Subcutaneous abdominal adipose tissue (tissue), 5 donors: ENCODE measurements around the gene ATP8B2.
"Not testable (repeated sequence)": the region's sequence is repeated elsewhere in the genome, so short reads cannot be mapped to it uniquely, and the experiment has no call there.

Experiments used
- H3K27ac ChIP-seq: one replicate; pipeline ENCODE4 v1.7.0; 2013; ENCODE audit warnings: low read depth, mild to moderate bottlenecking, inconsistent platforms, low read length, moderate library complexity
- H3K27me3 ChIP-seq, 5 donors: one replicate each; pipeline ENCODE4 v1.7.0; 2013; ENCODE audit warnings: low read length in 5 of 5, inconsistent platforms in 1 of 5; ENCODE audit not compliant: control insufficient read depth in 5 of 5, insufficient read depth in 4 of 5
- H3K36me3 ChIP-seq, 5 donors: one replicate each; pipeline ENCODE4 v1.7.0; 2013; ENCODE audit warnings: low read length in 5 of 5; ENCODE audit not compliant: control insufficient read depth in 5 of 5, insufficient read depth in 5 of 5
- H3K4me1 ChIP-seq, 5 donors: one replicate each; pipeline ENCODE4 v1.7.0; 2013; ENCODE audit warnings: low read length in 5 of 5, mild to moderate bottlenecking in 3 of 5, moderate library complexity in 1 of 5; ENCODE audit not compliant: control insufficient read depth in 5 of 5, insufficient read depth in 5 of 5
- H3K4me3 ChIP-seq, 5 donors: one replicate each; pipeline ENCODE4 v1.7.0; 2013; ENCODE audit warnings: low read length in 5 of 5, low read depth in 1 of 5
- H3K9ac ChIP-seq, 5 donors: one replicate each; pipeline ENCODE4 v1.7.0; 2013; ENCODE audit warnings: low read length in 5 of 5, mild to moderate bottlenecking in 4 of 5, moderate library complexity in 3 of 5
- H3K9me3 ChIP-seq, 5 donors: one replicate each; pipeline ENCODE4 v1.7.0; 2013; ENCODE audit warnings: low read length in 5 of 5; ENCODE audit not compliant: control insufficient read depth in 5 of 5
- donor health status: healthy.
- donor health status: healthy.
- donor health status: healthy.
- donor health status: healthy.
- donor health status: healthy.

Gene ATP8B2

DNA sequence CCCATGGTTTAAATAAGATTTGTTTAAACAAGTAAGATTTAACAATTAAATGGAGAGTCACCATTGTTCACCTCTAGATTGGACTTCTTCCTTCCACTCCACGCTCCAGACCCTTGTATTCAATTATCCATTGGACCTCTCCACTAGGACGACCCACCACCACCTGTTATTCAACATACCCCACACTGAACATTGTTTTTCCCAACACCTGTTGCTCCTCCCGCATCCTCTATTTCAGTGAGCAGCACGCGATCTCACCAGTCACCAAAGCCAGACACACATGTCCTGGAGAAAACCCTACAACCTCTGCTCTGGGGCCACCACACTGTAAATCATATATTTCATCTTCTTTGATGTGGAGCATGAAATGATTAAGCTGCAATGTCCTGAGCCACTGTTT lies 28.6 kb downstream of the ATP8B2 start:
- H3K4me1 ChIP-seq: peaks cover 0 to 27% (median 21%) of the 10 kb centered on the region in 5 donors
- H3K27me3 ChIP-seq: no peaks in the 10 kb centered on the region
- H3K27ac ChIP-seq: no peak overlapping the region
- no peak overlapping the region for H3K9ac ChIP-seq
- H3K36me3 ChIP-seq: peaks cover 0 to 8% (median 8%) of the 10 kb centered on the region in 5 donors
- H3K4me3 ChIP-seq: no peak overlapping the region
- H3K9me3 ChIP-seq: no peaks in the 10 kb centered on the region

DNA sequence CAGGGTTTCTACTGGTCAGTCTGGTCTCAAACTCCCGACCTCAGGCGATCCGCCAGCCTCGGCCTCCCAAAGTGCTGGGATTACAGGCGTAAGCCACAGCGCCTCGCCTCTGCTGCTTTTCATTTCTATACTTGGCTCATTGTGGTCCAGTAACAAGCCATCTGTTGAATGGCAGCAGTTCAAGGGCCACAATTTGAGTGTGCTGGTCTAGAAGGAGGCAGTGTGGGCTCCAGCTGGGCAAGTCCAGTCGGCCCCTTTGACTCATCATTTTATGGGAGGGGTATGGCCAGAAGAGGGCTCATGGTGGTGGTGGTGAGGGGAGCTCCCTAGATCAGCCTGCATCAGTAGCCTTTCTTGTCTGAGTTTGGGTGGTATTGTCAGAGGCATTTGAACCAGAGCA lies 33.2 kb downstream of the ATP8B2 start:
- Histone ChIP-seq H3K36me3 (no peaks in the 10 kb centered on the region), H3K4me1 (peaks cover 0 to 6% (median 5%) of the 10 kb centered on the region in 5 donors), H3K27me3 (no peaks in the 10 kb centered on the region), H3K27ac (no peak overlapping the region), H3K9me3 (no peaks in the 10 kb centered on the region), H3K4me3 (no peak overlapping the region), H3K9ac (no peak overlapping the region)

DNA sequence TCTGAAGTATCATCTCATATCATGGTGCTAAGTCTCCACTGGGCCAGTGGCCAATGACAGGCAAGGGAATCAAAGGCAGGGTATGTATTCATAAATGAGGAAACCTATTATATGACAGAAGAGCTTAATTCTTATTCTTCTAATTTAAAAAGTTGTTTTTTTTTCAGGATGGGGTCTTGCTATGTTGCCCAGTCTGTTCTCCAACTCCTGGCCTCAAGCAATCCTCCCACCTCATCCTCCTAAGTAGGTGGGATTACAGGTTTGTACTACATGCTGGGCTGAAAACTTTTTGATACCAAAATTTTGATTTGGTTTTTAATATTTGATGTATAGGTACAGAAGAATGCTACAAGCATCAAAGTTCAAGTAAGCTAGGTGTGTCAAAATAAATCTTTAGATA lies 35.0 kb downstream of the ATP8B2 start:
- Histone ChIP-seq H3K9ac (no peak overlapping the region), H3K36me3 (no peaks in the 10 kb centered on the region), H3K4me1 (no peaks in the 10 kb centered on the region), H3K27me3 (no peaks in the 10 kb centered on the region), H3K27ac (no peak overlapping the region), H3K4me3 (no peak overlapping the region), H3K9me3 (no peaks in the 10 kb centered on the region)

DNA sequence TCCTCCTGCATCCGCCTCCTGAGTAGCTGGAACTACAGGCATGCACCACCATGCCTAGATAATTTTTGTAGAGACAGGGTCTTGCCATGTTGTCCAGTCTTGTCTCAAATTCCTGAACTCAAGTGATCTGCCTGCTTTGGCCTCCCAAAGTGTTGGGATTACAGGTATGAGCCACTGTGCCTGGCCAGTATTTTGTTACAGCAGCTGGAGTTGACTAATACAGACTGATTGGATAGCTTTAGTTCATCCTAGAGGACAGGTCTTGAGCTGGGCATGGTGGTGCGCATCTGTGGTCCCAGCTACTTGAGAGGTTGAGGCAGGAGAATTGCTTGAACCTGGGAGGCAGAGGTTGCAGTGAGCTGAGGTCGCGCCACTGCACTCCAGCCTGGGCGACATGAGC lies 35.6 kb downstream of the ATP8B2 start:
- not testable (repeated sequence) for H3K36me3 ChIP-seq, H3K4me1 ChIP-seq, H3K9me3 ChIP-seq, H3K27me3 ChIP-seq, H3K4me3 ChIP-seq, H3K9ac ChIP-seq, H3K27ac ChIP-seq

DNA sequence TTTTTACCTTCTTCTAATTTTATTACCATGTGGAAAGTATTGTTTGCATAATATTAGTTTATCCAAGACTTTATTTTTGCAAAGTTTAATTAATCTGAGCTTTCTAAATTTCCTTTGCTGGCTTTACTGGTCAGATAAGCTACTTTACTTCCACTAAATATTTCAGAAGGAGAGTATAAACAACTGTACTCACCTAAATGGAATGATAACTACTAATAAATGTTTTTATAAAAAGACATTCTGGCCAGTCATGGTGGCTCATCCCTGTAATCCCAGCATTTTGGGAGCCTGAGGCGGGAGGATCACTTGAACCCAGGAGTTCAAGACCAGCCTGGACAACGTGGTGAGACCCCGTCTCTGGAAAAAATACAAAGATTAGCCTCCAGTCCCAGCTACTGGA lies 36.0 kb downstream of the ATP8B2 start:
- Histone ChIP-seq H3K4me1 (no peaks in the 10 kb centered on the region), H3K36me3 (no peaks in the 10 kb centered on the region), H3K9me3 (no peaks in the 10 kb centered on the region), H3K4me3 (no peak overlapping the region), H3K27ac (no peak overlapping the region), H3K9ac (no peak overlapping the region), H3K27me3 (no peaks in the 10 kb centered on the region)

DNA sequence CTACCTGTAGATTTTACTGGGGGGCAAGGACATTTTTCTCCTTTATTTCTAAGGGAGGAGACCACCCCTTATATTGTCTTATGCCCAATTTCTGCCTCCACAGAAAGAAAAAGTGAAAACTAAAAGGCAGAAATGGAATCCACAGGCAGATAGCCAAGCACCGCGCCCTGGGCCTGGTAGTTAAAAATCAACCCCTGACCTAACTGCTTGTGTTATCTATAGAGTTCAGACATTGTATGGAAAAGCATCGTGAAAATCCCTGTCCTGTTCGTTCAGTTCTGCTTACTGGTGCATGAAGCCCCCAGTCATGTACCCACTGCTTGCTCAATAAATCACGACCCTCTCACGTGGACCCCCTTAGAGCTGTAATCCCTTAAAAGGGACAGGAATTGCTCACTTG lies 46.1 kb downstream of the ATP8B2 start:
- Histone ChIP-seq H3K9ac (no peak overlapping the region), H3K4me3 (no peak overlapping the region), H3K36me3 (no peaks in the 10 kb centered on the region), H3K9me3 (no peaks in the 10 kb centered on the region), H3K4me1 (no peaks in the 10 kb centered on the region), H3K27me3 (no peaks in the 10 kb centered on the region), H3K27ac (no peak overlapping the region)

DNA sequence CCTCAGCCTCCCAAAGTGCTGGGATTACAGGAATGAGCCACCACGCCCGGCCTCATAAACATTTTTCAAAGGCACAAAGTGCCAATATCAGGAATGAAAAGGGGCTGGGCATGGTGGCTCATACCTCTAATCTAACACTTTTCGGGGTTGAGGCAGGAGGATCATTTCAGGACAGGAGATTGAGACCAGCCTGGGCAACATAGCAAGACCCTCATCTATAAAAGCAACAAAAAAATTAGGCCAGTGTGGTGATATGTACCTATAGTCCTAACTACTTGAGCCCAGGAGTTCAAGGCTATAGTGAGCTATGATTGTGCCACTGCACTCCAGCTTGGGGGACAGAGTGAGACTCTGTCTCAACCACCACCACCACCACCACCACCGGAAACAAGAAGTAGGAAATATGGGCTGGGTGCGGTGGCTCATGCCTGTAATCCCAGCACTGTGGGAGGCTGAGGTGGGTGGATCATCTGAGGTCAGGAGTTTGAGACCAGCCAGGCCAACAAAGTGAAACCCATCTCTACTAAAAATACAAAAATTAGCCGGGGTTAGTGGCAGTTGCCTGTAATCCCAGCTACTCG lies 48.5 kb downstream of the ATP8B2 start:
- H3K27ac ChIP-seq, H3K4me3 ChIP-seq, H3K9ac ChIP-seq, H3K9me3 ChIP-seq, H3K4me1 ChIP-seq, H3K27me3 ChIP-seq, H3K36me3 ChIP-seq: not testable (repeated sequence)

DNA sequence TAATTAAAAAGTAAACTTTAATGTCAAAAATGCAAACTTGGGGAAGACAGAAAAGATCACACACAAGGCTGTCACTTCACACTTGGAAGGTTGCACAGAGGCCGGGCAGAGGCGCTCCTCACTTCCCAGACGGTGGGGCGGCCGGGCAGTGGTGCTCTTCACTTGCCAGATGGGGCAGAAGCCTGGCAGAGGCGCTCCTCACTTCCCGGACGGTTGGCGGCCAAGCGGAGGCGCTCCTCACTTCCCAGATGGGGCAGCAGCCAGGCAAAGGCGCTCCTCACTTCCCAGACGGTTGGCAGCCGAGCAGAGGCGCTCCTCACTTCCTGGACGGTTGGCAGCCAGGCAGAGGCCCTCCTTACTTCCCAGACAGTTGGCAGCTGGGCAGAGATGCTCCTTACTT lies 54.0 kb downstream of the ATP8B2 start:
- Histone ChIP-seq H3K27ac (no peak overlapping the region), H3K9me3 (no peaks in the 10 kb centered on the region), H3K4me3 (no peak overlapping the region), H3K36me3 (no peaks in the 10 kb centered on the region), H3K9ac (no peak overlapping the region), H3K27me3 (no peaks in the 10 kb centered on the region), H3K4me1 (no peaks in the 10 kb centered on the region)

DNA sequence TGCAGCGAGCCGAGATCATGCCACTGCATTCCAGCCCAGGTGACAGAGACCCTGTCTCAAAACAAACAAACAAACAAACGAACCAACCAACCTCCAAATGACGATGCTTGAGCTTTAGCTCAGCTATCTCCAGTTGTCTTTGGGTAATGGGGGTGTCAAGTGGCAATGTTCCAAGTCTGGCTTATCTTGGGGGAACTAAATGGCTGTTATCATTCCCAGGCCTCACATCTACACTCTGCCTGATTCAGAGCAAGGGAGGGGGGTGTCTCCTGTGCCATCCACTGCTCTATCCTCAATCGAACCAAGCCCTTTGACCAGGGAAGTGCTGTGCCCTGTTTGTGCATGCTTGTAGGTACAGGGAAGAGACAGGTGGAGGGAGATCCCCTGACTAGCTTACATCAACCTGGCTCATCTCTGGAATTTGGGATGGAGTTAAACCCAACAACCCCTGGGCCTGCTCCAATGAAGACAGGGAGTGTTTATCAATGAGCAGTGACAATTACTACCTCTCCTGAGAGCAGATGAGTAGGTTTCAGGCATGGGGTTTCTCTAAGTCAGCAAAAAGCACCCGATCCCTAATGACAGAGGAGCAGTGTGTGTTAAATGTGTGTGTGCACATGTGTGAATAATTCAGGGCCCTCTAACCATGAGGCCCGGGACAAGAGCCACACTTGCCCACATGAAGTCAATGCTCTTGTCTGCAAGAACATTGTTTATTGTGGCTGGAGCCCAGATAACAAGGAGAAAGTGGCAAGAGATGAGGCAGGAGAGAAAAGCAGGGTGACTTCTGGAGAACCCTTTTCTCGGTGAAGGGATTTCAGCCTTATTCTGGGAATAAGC lies 59.5 kb downstream of the ATP8B2 start:
- no peak overlapping the region for H3K27ac ChIP-seq
- no peak overlapping the region for H3K4me3 ChIP-seq
- H3K36me3 ChIP-seq: no peaks in the 10 kb centered on the region
- H3K27me3 ChIP-seq: no peaks in the 10 kb centered on the region
- H3K4me1 ChIP-seq: peaks cover 0 to 8% (median 0%) of the 10 kb centered on the region in 5 donors
- H3K9me3 ChIP-seq: no peaks in the 10 kb centered on the region
- no peak overlapping the region for H3K9ac ChIP-seq

DNA sequence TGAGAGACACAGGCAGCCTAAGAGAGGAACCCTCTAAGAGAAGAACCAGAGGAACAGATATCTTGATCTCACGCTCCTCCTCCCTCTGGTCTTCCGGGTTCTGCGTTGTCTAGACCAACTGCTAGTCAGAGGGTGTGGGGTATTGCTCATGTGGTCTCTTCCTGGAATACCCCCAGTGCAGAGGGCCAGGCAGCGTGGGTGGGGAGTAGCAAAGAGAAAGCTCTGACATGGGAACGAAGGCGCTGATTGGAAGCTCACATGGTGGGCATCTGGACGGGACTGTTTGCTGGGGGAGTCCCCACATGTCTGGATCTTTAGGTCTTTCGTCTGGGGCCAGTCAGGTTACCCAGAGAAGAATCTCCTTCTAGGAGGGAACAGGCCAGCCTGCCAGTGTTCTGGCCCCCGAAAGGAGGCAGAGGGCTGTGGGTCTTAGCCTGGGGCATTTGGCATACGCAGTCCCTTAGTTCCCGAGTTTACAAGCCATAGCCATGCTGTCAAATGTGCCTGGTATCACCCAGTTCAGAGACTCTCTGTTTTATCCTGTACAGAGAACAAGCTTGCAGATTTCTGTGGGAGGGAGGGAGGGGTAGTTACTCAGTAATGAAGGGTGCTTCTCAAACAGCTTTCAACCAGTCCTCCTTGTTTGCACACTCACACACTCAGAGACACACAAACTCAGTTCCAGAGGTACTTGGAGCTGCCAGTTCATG lies 61.5 kb downstream of the ATP8B2 start:
- no peaks in the 10 kb centered on the region for H3K36me3 ChIP-seq
- H3K27me3 ChIP-seq: no peaks in the 10 kb centered on the region
- H3K4me3 ChIP-seq: no peak overlapping the region
- H3K4me1 ChIP-seq: peaks cover 0 to 8% (median 0%) of the 10 kb centered on the region in 5 donors
- H3K27ac ChIP-seq: no peak overlapping the region
- H3K9ac ChIP-seq: no peak overlapping the region
- no peaks in the 10 kb centered on the region for H3K9me3 ChIP-seq
